ENCODE measurements around the gene C1GALT1C1. TPM values are rescaled to one million over a fixed set of nuclear protein-coding genes. Genes with fewer than 3 reads are reported as not detected.
"Not testable (repeated sequence)": the region's sequence is repeated elsewhere in the genome, so short reads cannot be mapped to it uniquely, and the experiment has no call there.

The C1GALT1C1 gene
- total RNA-seq, 1 experiment from 2014 or later = 10.2 TPM

DNA sequence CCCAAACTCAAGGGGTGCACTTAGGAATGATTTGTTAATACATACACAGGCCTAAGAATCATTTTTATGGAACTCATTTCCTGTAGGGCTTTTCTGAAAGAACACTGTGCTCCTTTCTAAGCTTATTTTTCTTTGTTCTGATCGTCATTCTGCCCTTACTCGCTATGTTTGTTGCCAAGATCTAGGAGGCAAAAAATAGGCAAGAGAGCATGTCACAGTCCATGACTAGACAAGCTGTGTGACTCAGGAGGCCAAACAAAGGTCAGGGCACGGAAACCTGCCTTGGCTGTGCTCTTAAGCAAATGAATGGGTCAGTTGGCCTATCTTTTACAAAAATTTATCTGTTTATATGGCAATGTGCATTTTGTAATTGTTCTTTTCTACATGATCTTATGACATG lies 42.5 kb upstream of the C1GALT1C1 start:
- intact Hi-C loops (cut with micrococcal nuclease; ENCODE audit: unreplicated experiment) = no loop called here
- TF ChIP-seq EZH2 (IDR thresholded peaks at IDR 0.05; ENCODE audit: borderline replicate concordance, low read depth, low read length, poor library complexity, severe bottlenecking) = no peak
- TF ChIP-seq, protein P1, sequence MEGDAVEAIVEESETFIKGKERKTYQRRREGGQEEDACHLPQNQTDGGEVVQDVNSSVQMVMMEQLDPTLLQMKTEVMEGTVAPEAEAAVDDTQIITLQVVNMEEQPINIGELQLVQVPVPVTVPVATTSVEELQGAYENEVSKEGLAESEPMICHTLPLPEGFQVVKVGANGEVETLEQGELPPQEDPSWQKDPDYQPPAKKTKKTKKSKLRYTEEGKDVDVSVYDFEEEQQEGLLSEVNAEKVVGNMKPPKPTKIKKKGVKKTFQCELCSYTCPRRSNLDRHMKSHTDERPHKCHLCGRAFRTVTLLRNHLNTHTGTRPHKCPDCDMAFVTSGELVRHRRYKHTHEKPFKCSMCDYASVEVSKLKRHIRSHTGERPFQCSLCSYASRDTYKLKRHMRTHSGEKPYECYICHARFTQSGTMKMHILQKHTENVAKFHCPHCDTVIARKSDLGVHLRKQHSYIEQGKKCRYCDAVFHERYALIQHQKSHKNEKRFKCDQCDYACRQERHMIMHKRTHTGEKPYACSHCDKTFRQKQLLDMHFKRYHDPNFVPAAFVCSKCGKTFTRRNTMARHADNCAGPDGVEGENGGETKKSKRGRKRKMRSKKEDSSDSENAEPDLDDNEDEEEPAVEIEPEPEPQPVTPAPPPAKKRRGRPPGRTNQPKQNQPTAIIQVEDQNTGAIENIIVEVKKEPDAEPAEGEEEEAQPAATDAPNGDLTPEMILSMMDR (conservative IDR thresholded peaks at IDR 0.05; ENCODE audit: low read depth, low read length) = no peak
- Histone ChIP-seq H3K4me1 (ENCODE audit: insufficient read depth, low read length, poor library complexity, severe bottlenecking) (no peaks in the 10 kb centered on the region), H3K27ac (ENCODE audit: low read depth, low read length, poor library complexity, severe bottlenecking) (no peak overlapping the region), H3K27me3 (replicated peaks; ENCODE audit: insufficient read depth, low read depth, low read length, poor library complexity) (no peaks in the 10 kb centered on the region), H3K36me3 (ENCODE audit: insufficient read depth, low read length, poor library complexity, severe bottlenecking) (no peaks in the 10 kb centered on the region), H3K9me3 (ENCODE audit: low read depth, low read length, poor library complexity, severe bottlenecking) (no peaks in the 10 kb centered on the region), H3K4me3 (ENCODE audit: low read depth, low read length, poor library complexity, severe bottlenecking) (no peak overlapping the region)
- ChIA-PET CTCF (no interaction called here), POLR2A (ENCODE audit: low non-redundant PET) (no interaction called here)
- no TSS peak for BruUV-seq (replicated peaks)
- no peak for DNase-seq (ENCODE audit: low spot score)

DNA sequence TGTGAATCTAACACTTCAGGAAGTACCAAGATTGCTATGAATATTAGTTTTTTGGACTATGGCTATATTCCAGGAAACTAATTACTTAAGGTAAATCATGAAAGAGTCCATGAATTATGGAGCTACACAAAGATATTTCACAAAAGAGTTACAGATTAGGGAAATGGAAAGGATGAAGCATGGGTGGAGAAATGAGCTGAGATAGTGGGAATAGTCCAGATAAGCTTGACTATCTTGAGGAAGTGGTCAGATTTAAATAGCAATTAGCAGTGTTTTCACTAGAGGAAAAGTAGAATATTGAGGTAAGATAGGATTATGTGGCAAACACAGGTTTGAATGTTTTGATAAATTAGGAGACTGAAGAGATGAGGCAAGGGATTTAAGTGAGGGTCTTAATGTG lies 42.1 kb upstream of the C1GALT1C1 start:
- no TSS peak for BruUV-seq (replicated peaks)
- Histone ChIP-seq H3K9me3 (ENCODE audit: low read depth, low read length, poor library complexity, severe bottlenecking) (no peaks in the 10 kb centered on the region), H3K4me1 (ENCODE audit: insufficient read depth, low read length, poor library complexity, severe bottlenecking) (no peaks in the 10 kb centered on the region), H3K27ac (ENCODE audit: low read depth, low read length, poor library complexity, severe bottlenecking) (no peak overlapping the region), H3K4me3 (ENCODE audit: low read depth, low read length, poor library complexity, severe bottlenecking) (no peak overlapping the region), H3K36me3 (ENCODE audit: insufficient read depth, low read length, poor library complexity, severe bottlenecking) (no peaks in the 10 kb centered on the region), H3K27me3 (replicated peaks; ENCODE audit: insufficient read depth, low read depth, low read length, poor library complexity) (no peaks in the 10 kb centered on the region)
- intact Hi-C loops (cut with micrococcal nuclease; ENCODE audit: unreplicated experiment) = no loop called here
- no peak for DNase-seq (ENCODE audit: low spot score)
- CTCF ChIA-PET = no interaction called here
- POLR2A ChIA-PET (ENCODE audit: low non-redundant PET) = no interaction called here
- no peak for TF ChIP-seq EZH2 (IDR thresholded peaks at IDR 0.05; ENCODE audit: borderline replicate concordance, low read depth, low read length, poor library complexity, severe bottlenecking)
- TF ChIP-seq, protein P1 (conservative IDR thresholded peaks at IDR 0.05; ENCODE audit: low read depth, low read length) = no peak

DNA sequence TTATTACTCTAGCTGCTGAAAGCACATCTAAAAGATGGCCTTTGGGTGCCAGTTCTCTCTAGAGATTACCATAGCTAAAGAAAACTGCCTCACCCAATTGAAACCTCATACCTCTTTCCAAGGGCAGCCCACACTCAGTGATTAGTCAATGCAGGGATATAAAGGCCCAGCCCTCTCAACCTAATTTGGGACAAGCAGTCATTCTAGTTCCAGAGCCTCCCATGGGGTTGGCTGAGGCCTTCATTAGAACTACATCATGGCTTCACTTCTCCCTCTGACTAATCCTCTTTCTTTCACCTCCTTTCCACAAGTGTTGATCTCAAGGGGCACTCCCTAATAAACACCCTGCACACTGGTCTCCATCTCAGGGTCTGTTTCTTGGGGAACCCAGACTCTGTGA lies 38.5 kb upstream of the C1GALT1C1 start:
- no peaks in the 10 kb centered on the region for H3K9me3 ChIP-seq (ENCODE audit: low read depth, low read length, poor library complexity, severe bottlenecking)
- no peak overlapping the region for H3K4me3 ChIP-seq (ENCODE audit: low read depth, low read length, poor library complexity, severe bottlenecking)
- H3K27me3 ChIP-seq (replicated peaks; ENCODE audit: insufficient read depth, low read depth, low read length, poor library complexity) = no peaks in the 10 kb centered on the region
- no peaks in the 10 kb centered on the region for H3K36me3 ChIP-seq (ENCODE audit: insufficient read depth, low read length, poor library complexity, severe bottlenecking)
- ChIA-PET CTCF (no interaction called here), POLR2A (ENCODE audit: low non-redundant PET) (no interaction called here)
- no peak overlapping the region for H3K27ac ChIP-seq (ENCODE audit: low read depth, low read length, poor library complexity, severe bottlenecking)
- no peaks in the 10 kb centered on the region for H3K4me1 ChIP-seq (ENCODE audit: insufficient read depth, low read length, poor library complexity, severe bottlenecking)
- intact Hi-C loops (cut with micrococcal nuclease; ENCODE audit: unreplicated experiment) = no loop called here
- no peak for TF ChIP-seq EZH2 (IDR thresholded peaks at IDR 0.05; ENCODE audit: borderline replicate concordance, low read depth, low read length, poor library complexity, severe bottlenecking)
- TF ChIP-seq, protein P1 (conservative IDR thresholded peaks at IDR 0.05; ENCODE audit: low read depth, low read length) = no peak
- DNase-seq (ENCODE audit: low spot score) = no peak
- BruUV-seq (replicated peaks) = no TSS peak

DNA sequence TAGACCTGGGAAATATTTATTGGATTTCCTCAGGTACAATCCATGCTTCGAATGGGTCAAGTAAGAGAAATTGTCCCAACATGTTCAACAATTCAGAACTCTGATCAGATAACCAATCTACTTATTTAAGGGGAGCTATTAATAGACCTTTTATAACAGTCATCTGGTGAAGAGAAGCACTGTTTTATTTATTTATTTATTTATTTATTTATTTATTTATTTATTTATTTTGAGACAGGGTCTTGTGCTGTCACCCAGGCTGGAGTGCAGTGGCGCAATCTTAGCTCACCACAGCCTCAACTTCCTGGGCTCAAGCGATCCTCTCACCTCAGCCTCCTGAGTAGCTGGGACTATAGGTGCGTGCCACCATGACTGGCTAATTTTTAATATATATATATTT lies 34.7 kb upstream of the C1GALT1C1 start:
- H3K4me3 ChIP-seq (ENCODE audit: low read depth, low read length, poor library complexity, severe bottlenecking); H3K9me3 ChIP-seq (ENCODE audit: low read depth, low read length, poor library complexity, severe bottlenecking); POLR2A ChIA-PET (ENCODE audit: low non-redundant PET); BruUV-seq (replicated peaks); H3K27ac ChIP-seq (ENCODE audit: low read depth, low read length, poor library complexity, severe bottlenecking); H3K4me1 ChIP-seq (ENCODE audit: insufficient read depth, low read length, poor library complexity, severe bottlenecking); CTCF ChIA-PET; H3K36me3 ChIP-seq (ENCODE audit: insufficient read depth, low read length, poor library complexity, severe bottlenecking); DNase-seq (ENCODE audit: low spot score); H3K27me3 ChIP-seq (replicated peaks; ENCODE audit: insufficient read depth, low read depth, low read length, poor library complexity): not testable (repeated sequence)
- intact Hi-C loops (cut with micrococcal nuclease; ENCODE audit: unreplicated experiment) = loop anchor here (1.0 kb wide), 1 partner anchor 166 kb away; no protein-coding TSS in a partner anchor
